DND-41 (cell line): ENCODE results near the gene SLFN12L.

Experiments used
- ATAC-seq: fragments of 200-7000 bp; cut with Tn5 transposase; 3 replicates; pipeline ENCODE4 v1.9.1; 2021; ENCODE audit warnings: low read depth; ENCODE audit not compliant: insufficient read depth
- DNase-seq: peaks from one replicate; pipeline ENCODE4 v3.0.0-alpha.2; 2020
- H2AFZ ChIP-seq: 2 replicates; pipeline ENCODE4 v1.6.0; 2012; ENCODE audit warnings: low read depth, low read length
- H3K27ac ChIP-seq: 2 replicates; pipeline ENCODE4 v1.5.1; 2012; ENCODE audit warnings: low read length, inconsistent platforms
- H3K27me3 ChIP-seq: fragments of 200-600 bp; sonication (generic); 2 replicates; pipeline ENCODE4 v1.6.0; 2012; ENCODE audit warnings: low read length, mild to moderate bottlenecking, inconsistent platforms; ENCODE audit not compliant: insufficient read depth, poor library complexity
- H3K36me3 ChIP-seq: 2 replicates; pipeline ENCODE4 v1.5.1; 2012; ENCODE audit warnings: low read length, inconsistent platforms; ENCODE audit not compliant: insufficient read depth
- H3K4me1 ChIP-seq: 2 replicates; pipeline ENCODE4 v1.5.1; 2012; ENCODE audit warnings: mild to moderate bottlenecking, low read length; ENCODE audit not compliant: insufficient read depth
- H3K4me2 ChIP-seq: 2 replicates; pipeline ENCODE4 v1.6.0; 2012; ENCODE audit warnings: mild to moderate bottlenecking, moderate library complexity, low read length, inconsistent platforms; ENCODE audit not compliant: insufficient read depth
- H3K4me3 ChIP-seq, 2 experiments: fragments of 200-600 bp in 1 of 2; shearing (Covaris generic) in 1 of 2; 2 replicates each; pipeline ENCODE4 v1.5.1; 2012 to 2016; ENCODE audit warnings: inconsistent platforms in 2 of 2, low read length in 2 of 2, mild to moderate bottlenecking in 2 of 2, low read depth in 1 of 2, moderate library complexity in 1 of 2
- H3K79me2 ChIP-seq: 2 replicates; pipeline ENCODE4 v1.6.0; 2012; ENCODE audit warnings: low read length, inconsistent platforms; ENCODE audit not compliant: insufficient read depth
- H3K9ac ChIP-seq: 2 replicates; pipeline ENCODE4 v1.6.0; 2012; ENCODE audit warnings: low read depth, mild to moderate bottlenecking, inconsistent platforms, low read length, moderate library complexity
- H3K9me3 ChIP-seq: 2 replicates; pipeline ENCODE4 v1.5.1; 2012; ENCODE audit warnings: low read length, moderate library complexity, mild to moderate bottlenecking, inconsistent platforms; ENCODE audit not compliant: insufficient read depth, severe bottlenecking
- H4K20me1 ChIP-seq: 2 replicates; pipeline ENCODE4 v1.6.0; 2012; ENCODE audit warnings: low read length; ENCODE audit not compliant: insufficient read depth
- EZH2 ChIP-seq: IDR thresholded peaks from 3 replicates; pipeline ENCODE4 v1.6.1; 2012; ENCODE audit warnings: borderline replicate concordance, low read depth, mild to moderate bottlenecking, moderate library complexity, low read length, inconsistent platforms; ENCODE audit not compliant: severe bottlenecking
- TF ChIP-seq, protein P1 (sequence below): IDR thresholded peaks from 2 replicates; pipeline ENCODE4 v1.5.1; 2012; ENCODE audit warnings: borderline replicate concordance, low read length, moderate library complexity, mild to moderate bottlenecking; ENCODE audit not compliant: poor library complexity, severe bottlenecking; ENCODE audit errors: extremely low read depth

SLFN12L gene

DNA sequence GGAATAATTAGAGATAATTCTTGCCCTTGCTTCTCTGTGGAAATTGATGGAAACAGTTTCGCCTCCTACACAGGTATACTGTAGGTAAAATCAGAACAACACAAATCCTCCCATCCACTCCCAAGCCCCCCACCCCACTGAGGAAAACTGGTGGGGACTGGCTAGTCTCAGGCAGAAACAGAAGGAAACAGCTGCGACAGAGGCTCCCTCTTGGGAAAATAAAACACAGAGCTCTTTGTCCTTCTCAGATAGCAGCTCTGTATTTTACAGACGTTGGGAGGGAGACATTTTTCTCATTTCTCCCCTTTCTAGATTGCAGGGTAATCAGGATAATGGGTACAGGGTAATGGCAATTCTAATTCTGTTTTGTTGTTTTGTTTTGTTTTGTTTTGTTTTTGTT lies 90.0 kb downstream of the SLFN12L start:
- H2AFZ ChIP-seq, result no peak overlapping the region

DNA sequence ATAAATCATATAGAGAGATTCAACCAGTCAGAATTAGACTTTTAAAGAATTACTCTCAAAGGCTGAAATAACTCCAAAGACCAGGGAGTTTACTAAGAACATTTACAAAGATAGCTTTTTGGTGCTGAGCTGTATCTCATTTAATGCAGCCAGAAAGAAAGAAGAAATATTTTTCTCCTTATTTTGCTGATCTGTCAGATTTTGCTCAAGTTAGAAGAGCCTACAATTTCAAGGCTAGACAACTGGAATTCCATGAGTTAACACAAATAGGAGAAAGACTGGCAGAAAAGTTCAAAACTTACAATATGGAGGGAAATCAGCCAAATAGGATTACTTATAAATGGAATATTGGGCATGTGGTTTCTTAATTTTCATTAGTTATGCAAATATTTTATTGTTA lies 99.0 kb downstream of the SLFN12L start:
- no peak overlapping the region for H2AFZ ChIP-seq
- H3K27ac ChIP-seq, result no peak overlapping the region
- H3K9me3 ChIP-seq, result no peaks in the 10 kb centered on the region
- H4K20me1 ChIP-seq, result no peaks in the 10 kb centered on the region
- H3K4me2 ChIP-seq, result no peak overlapping the region
- no peak for DNase-seq
- no peak overlapping the region for H3K4me3 ChIP-seq
- ATAC-seq, result no peak
- no peaks in the 10 kb centered on the region for H3K27me3 ChIP-seq
- peaks cover 12% of the 10 kb centered on the region for H3K4me1 ChIP-seq
- TF ChIP-seq EZH2, result no peak
- TF ChIP-seq, protein P1, sequence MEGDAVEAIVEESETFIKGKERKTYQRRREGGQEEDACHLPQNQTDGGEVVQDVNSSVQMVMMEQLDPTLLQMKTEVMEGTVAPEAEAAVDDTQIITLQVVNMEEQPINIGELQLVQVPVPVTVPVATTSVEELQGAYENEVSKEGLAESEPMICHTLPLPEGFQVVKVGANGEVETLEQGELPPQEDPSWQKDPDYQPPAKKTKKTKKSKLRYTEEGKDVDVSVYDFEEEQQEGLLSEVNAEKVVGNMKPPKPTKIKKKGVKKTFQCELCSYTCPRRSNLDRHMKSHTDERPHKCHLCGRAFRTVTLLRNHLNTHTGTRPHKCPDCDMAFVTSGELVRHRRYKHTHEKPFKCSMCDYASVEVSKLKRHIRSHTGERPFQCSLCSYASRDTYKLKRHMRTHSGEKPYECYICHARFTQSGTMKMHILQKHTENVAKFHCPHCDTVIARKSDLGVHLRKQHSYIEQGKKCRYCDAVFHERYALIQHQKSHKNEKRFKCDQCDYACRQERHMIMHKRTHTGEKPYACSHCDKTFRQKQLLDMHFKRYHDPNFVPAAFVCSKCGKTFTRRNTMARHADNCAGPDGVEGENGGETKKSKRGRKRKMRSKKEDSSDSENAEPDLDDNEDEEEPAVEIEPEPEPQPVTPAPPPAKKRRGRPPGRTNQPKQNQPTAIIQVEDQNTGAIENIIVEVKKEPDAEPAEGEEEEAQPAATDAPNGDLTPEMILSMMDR, result no peak
- H3K9ac ChIP-seq, result no peak overlapping the region
- no peaks in the 10 kb centered on the region for H3K79me2 ChIP-seq
- peaks cover 9% of the 10 kb centered on the region; the same call in 1 of the 2 replicates for H3K36me3 ChIP-seq

More for the DNA sequence above, 90.0 kb downstream of the SLFN12L start:
- no peaks in the 10 kb centered on the region for H3K9me3 ChIP-seq
- no peaks in the 10 kb centered on the region for H3K79me2 ChIP-seq
- no peak overlapping the region for H3K4me3 ChIP-seq
- no peak for ATAC-seq
- TF ChIP-seq EZH2, result no peak
- TF ChIP-seq, protein P1, result no peak
- DNase-seq, result no peak
- peaks cover 17% of the 10 kb centered on the region for H3K36me3 ChIP-seq
- H3K27ac ChIP-seq, result no peak overlapping the region
- peaks cover 3% of the 10 kb centered on the region; the same call in 1 of the 2 replicates for H4K20me1 ChIP-seq
- H3K27me3 ChIP-seq, result no peaks in the 10 kb centered on the region
- no peak overlapping the region for H3K9ac ChIP-seq
- no peak overlapping the region for H3K4me2 ChIP-seq
- no peaks in the 10 kb centered on the region for H3K4me1 ChIP-seq

DNA sequence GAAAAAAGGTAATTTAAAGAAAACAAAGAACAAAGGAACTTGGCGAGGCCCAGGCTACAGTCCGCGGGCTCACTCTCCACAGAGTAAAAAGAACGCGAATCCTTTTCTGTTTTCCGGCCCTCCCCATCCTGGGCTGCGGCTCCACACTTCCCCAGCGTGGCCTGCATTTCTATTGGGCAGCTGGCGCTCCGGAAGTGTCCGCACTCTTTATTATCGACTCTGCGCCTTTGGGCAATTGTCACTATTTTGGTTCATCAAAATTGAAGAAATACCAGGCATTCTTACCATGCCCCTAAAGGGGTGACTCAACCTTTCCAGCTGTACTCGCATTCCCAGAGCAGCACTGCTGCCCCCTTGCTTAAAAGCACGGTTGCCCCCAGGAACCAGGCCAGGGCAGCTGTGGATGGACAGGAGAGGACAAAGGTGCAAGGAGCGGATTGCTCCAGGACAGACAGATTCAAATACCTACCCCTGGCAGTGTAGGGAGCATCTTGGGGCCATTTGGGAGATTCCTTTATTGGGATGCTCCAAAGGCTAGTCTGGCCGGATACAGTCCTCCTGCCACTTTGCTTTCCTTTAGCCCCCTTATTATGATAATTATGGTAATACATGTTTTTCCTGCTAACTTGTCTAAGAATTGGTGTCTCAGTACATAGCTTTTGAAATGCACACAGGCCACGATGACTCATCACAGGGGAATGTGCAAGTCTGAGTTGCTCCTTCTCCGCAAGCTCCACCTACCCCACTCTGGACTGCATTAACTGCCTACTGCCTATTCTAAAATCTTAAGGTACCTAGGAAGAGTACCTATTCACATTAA lies 104.2 kb downstream of the SLFN12L start:
- peak overlapping the region; percentile 40 for H3K9ac ChIP-seq
- peak; percentile 86 for ATAC-seq
- H3K27ac ChIP-seq, result peak overlapping the region; percentile 78
- H3K4me1 ChIP-seq, result peaks cover 51% of the 10 kb centered on the region
- H2AFZ ChIP-seq, result no peak overlapping the region; the same call in 1 of the 2 replicates
- peak; percentile 71 for DNase-seq
- H3K79me2 ChIP-seq, result no peaks in the 10 kb centered on the region
- no peaks in the 10 kb centered on the region for H3K27me3 ChIP-seq
- H3K4me3 ChIP-seq, result peak overlapping the region in 1 of 2 experiments; percentile 28; a peak in 2 of 4 replicates
- H4K20me1 ChIP-seq, result no peaks in the 10 kb centered on the region; the same call in 1 of the 2 replicates
- no peak for TF ChIP-seq EZH2
- TF ChIP-seq, protein P1, result no peak
- 0 out of 2 replicates have a peak, but pooled peaks cover 8% of the 10 kb centered on the region for H3K36me3 ChIP-seq
- H3K9me3 ChIP-seq, result no peaks in the 10 kb centered on the region
- H3K4me2 ChIP-seq, result peak overlapping the region; percentile 52
